ENCODE data around the gene CNGA3. TPM values are rescaled to one million over a fixed set of nuclear protein-coding genes. Genes with fewer than 3 reads are reported as not detected.
"Not testable (repeated sequence)": the region's sequence is repeated elsewhere in the genome, so short reads cannot be mapped to it uniquely, and the experiment has no call there.

CNGA3 gene
- total and polyA plus RNA-seq, 2 of the 4 experiments (the other 2 are of a cell fraction), result under 0.01 TPM; not detected in 1

GRCh38 chr2:98415719-98416248, 69.5 kb downstream of the CNGA3 start:
- in situ Hi-C loops (cut with MboI; ENCODE audit: low sequenced_read_pairs), result loop anchor here (25.0 kb wide), 1 partner anchor 422 kb away; no protein-coding TSS in a partner anchor
- H2AK9ac ChIP-seq (replicated peaks; ENCODE audit: low read depth, low read length, poor library complexity); H3K4ac ChIP-seq (ENCODE audit: low read depth, low read length); H3K27ac ChIP-seq (ENCODE audit: insufficient read depth, low read length); POLR2A ChIA-PET (ENCODE audit: unreplicated experiment); H3K36me3 ChIP-seq (ENCODE audit: control insufficient read depth, insufficient read depth, low read length); H4K8ac ChIP-seq (ENCODE audit: low read depth in 2 of 2, low read length in 2 of 2); H4K20me1 ChIP-seq (ENCODE audit: insufficient read depth, low read length); H2BK15ac ChIP-seq (ENCODE audit: low read depth, low read length); H3K4me1 ChIP-seq (ENCODE audit: control insufficient read depth, insufficient read depth, low read length); BruUV-seq (replicated peaks); H3K79me1 ChIP-seq (ENCODE audit: low read depth in 1 of 2, low read length in 2 of 2); H3K27me3 ChIP-seq (ENCODE audit: control insufficient read depth, insufficient read depth, low read length); H2BK20ac ChIP-seq (ENCODE audit: low read depth, low read length); H2BK5ac ChIP-seq (ENCODE audit: low read depth, low read length, poor library complexity, severe bottlenecking); ATAC-seq (ENCODE audit: low read depth); H2BK120ac ChIP-seq (ENCODE audit: low read depth, low read length); H3K4me3 ChIP-seq (ENCODE audit: insufficient read depth, low read depth, low read length); CTCF ChIA-PET; dilution Hi-C loops (cut with HindIII; ENCODE audit: low sequenced_read_pairs, unreplicated experiment); H3K9me1 ChIP-seq (ENCODE audit: insufficient read depth, low read length); H3K18ac ChIP-seq (ENCODE audit: low read depth, low read length); H3K14ac ChIP-seq (replicated peaks; ENCODE audit: low read depth, low read length); H3K56ac ChIP-seq (ENCODE audit: extremely low read depth, insufficient read depth, low read length); intact Hi-C loops (cut with micrococcal nuclease); H4K5ac ChIP-seq (ENCODE audit: low read depth, low read length); H3K23ac ChIP-seq (ENCODE audit: low read depth, low read length); H2AFZ ChIP-seq (replicated peaks; ENCODE audit: low read length, poor library complexity); H3K9me3 ChIP-seq (ENCODE audit: control insufficient read depth, insufficient read depth, low read length); H3K9ac ChIP-seq (ENCODE audit: low read depth, low read length); H2AK5ac ChIP-seq (ENCODE audit: low read depth, low read length); DNase-seq; H3K4me2 ChIP-seq (ENCODE audit: low read depth, low read length); H4K91ac ChIP-seq (ENCODE audit: insufficient read depth, low read depth, low read length): not testable (repeated sequence)
- no CpG with 5 or more reads among the region's 9 CpGs for WGBS, 2 experiments (ENCODE audit: extremely low coverage in 2 of 2, insufficient read length in 1 of 2)

All from IMR-90 (cell line).